GM18868 (cell line): ENCODE results near the gene ZNF92.
"Not testable (repeated sequence)": the region's sequence is repeated elsewhere in the genome, so short reads cannot be mapped to it uniquely, and the experiment has no call there.

Source experiments
- ATAC-seq: cut with Tn5 transposase; IDR thresholded peaks from one replicate; pipeline ENCODE4 v1.9.1; 2021; ENCODE audit warnings: mild to moderate bottlenecking, moderate library complexity; ENCODE audit not compliant: unreplicated experiment

Gene ZNF92

DNA sequence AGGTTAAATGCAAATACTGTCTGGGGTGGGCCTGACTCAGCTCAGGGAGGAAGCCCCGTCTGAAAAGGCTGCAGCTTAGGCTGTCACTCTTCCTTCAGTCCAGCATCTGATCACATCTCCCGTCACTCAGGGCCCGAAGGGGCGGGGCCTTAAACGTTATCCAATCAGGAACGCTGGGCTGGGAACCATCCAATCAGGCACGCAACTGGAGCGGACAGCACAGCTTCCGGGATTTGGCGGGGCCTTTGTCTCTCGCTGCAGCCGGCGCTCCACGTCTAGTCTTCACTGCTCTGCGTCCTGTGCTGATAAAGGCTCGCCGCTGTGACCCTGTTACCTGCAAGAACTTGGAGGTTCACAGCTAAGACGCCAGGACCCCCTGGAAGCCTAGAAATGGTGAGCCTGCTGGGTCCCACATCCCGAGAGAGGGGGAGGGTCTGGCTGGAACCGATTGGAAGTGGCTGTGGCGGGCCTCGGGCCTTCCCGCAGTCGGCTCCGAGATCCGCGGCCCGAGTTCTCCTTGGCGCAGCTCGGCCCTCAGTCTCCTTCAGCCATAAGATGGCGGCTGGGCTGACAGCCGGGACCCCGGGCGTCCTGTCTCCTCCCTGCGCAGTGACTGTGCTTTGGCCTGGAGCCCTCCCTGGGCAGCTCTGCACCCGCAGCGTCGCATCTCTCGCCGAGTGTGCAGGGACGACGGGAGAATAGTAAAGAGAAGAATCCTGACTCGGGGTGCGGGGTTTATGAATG is at the start of gene ZNF92:
ZNF92 (plus strand) TSS at position 248 of the 744 bp plus-strand sequence; CDS start at position 391, 143 bp downstream.
- ATAC-seq, result peak; percentile 99

- ATAC-seq, result no peak
Observed at GRCh38 chr7:65325793-65326432, 47.7 kb upstream of the ZNF92 start.

GRCh38 chr7:65338346-65338745 is 35.3 kb upstream of the ZNF92 start:
- peak; percentile 85 for ATAC-seq

- ATAC-seq, result no peak
Observed at GRCh38 chr7:65339257-65339656, 34.4 kb upstream of the ZNF92 start.

- ATAC-seq, result no peak
Observed at GRCh38 chr7:65342723-65343629, 30.7 kb upstream of the ZNF92 start.

DNA sequence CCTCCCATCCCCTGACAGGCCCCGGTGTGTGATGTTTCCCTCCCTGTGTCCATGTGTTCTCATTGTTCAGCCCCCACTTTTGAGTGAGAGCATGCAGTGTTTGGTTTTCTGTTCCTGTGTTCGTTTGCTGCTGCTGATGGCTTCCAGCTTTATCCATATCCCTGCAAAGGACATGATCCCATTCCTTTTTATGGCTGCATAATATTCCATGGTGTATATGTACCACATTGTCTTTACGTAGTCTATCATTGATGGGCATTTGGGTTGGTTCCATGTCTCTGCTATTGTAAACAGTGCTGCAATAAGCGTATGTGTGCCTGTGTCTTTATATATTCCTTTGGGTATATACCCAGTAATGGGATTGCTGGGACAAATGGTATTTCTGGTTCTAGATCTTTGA is 29.1 kb upstream of the ZNF92 start:
- not testable (repeated sequence) for ATAC-seq

DNA sequence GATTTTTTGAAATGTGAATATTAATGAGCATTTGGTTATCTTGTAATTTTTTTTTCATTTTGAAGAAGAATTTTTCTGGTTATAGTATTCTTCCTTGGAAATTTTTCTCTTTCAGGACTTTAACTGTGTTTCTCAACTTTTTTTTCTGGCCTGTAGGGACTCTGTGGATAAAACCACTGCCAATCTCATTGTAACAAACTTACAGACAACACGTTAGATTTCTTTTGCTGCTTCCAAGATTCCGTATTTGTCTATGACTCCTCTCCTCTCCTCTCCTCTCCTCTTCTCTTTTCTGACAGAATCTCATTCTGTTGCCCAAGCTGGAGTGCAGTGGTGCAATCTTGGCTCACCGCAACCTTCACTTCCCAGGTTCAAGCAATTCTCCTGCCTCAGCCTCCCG is 19.4 kb upstream of the ZNF92 start:
- ATAC-seq, result no peak

DNA sequence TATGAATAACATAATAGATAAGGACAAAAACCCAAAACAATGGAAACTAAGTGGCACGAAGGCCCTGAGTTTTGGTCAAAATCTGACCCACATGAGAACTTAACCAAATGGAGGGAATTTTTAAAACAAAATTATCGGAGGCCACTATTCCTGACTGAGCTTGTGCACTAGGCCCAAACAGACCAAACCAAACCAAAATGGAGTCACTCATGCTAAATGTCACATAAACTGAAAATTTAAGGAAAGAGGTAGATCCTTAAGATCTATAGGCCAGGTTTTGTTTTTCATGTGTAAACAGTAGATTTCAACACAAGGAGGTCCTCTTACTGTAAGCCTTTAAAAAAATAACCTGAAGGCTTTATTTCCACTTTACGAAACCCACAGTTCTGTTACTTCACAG is 3.8 kb upstream of the ZNF92 start:
- no peak for ATAC-seq

DNA sequence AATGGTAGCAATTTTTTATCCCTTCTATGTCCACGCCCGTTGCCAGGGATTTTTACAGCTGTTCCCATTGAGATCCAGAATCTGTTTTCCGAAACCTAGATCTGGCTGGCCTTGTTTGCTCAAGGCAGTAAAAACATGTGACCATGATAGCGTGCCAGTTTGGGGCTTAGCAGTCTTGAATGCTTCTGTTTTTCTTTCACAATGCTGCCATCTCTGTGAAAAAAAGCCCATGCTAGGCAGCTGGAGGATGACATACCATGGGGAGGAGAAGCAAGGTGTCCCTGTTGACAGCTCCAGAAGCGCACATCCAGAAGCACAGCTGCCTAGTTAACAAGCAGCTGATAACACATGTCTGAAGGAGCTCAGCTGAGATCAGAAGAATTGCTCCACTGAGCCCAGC is 2.2 kb upstream of the ZNF92 start:
- ATAC-seq, result no peak

GRCh38 chr7:65379318-65379717 is 5.7 kb downstream of the ZNF92 start:
- no peak for ATAC-seq

DNA sequence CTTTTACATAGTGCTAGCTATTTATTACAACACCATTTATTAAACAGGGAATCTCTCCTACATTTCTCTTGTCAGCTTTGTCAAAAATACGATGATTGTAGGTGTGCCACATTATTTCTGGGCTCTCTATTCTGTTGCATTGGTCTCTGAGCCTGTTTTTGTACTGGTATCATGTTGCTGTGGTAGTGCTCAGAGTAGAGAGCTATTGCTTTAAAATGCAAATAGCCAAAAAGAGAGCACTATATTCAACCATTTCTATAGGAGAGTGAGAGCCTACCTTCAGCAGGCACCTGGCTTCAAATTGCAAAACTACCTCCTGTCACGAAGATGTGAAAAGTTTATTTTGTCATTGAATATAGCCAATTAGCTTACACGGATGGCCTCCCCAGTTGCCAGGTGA is 8.1 kb downstream of the ZNF92 start:
- no peak for ATAC-seq

DNA sequence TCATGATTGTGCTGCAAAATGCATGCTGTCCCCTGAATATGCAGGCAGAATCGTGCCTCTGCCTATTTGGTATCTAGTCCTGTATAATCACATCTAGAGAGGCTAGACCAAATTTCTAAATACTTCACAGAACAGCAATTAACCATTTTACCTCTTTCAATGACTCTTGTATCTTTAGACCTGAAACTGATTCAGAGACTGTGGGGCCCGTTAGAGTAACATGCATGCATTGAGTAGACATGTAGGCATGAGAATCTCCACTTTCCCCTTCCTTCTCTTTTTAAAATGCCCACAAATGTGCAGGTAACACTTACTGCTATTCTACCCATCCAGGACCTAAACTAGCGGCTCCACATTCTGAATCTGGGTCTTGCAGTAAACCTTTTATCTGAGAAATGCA is 8.8 kb downstream of the ZNF92 start:
- ATAC-seq, result peak; percentile 61

GRCh38 chr7:65387891-65388290 is 14.2 kb downstream of the ZNF92 start:
- no peak for ATAC-seq

DNA sequence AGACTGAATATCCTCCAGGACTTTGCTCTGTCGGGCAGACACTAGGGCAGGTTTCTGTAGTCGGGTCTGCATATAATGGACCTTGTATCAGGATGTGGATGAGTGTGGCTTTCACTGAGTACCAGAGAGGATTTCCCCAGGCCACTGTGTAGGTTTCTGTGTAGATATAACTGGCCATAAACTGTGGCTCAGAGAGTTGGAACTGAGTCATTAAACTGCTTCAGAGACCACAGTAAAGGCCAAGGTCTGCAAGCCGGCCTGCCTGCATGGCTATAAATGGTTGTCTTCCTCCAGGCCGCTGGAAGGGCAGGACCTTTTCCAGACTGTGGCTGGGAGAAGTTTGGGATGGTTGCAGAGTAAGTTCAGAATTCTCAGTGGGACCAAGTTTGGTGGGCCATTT is 16.9 kb downstream of the ZNF92 start:
- peak; percentile 97 for ATAC-seq

- no peak for ATAC-seq
Observed at GRCh38 chr7:65397730-65398142, 24.1 kb downstream of the ZNF92 start.

- not testable (repeated sequence) for ATAC-seq
Observed at GRCh38 chr7:65398671-65399070, 25.0 kb downstream of the ZNF92 start.

DNA sequence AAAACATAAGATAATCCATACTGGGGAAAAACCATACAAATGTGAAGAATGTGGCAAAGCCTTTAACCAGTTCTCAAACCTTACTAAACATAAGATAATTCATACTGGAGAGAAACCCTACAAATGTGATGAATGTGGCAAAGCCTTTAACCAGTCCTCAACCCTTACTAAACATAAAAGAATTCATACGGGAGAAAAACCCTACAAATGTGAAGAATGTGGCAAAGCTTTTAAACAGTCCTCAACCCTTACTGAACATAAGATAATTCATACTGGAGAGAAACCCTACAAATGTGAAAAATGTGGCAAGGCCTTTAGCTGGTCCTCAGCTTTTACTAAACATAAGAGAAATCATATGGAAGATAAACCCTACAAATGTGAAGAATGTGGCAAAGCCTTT is 25.4 kb downstream of the ZNF92 start:
- not testable (repeated sequence) for ATAC-seq

DNA sequence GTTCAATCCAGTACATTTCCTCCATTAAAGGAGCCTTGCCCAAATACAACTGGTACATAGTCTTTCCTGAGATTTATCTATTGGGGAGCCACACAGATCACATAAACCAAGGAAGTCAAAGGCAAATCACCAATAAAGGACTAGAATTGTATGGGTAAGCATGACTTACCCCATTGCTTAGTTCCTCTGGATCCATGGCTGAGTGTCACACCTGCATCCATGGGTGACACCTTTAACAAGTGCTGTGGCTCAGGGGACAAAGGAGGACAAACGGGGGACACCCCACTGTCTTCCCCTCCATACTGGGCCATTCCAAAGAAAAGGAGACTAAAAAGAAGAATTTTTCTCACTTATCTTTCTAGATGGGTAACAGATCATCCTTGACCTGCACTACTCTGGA is 30.4 kb downstream of the ZNF92 start:
- ATAC-seq, result no peak

GRCh38 chr7:65406706-65407105 is 33.1 kb downstream of the ZNF92 start:
- not testable (repeated sequence) for ATAC-seq

DNA sequence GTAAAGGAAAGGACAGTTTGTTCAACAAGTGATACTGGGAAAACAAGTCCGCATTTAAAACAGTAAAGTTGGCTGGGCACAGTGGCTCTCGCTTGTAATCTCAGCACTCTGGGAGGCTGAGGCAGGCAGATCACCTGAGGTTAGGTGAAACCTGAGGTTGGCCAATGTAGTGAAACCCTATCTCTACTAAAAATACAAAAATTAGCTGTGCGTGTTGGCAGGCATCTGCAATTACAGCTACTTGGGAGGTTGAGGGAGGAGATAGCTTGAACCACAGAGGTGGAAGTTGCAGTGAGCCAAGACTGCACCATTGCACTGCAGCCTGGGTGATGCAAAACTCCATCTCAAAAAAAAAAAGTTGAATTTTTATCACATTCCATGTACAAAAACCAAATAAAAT is 35.7 kb downstream of the ZNF92 start:
- ATAC-seq, result no peak

DNA sequence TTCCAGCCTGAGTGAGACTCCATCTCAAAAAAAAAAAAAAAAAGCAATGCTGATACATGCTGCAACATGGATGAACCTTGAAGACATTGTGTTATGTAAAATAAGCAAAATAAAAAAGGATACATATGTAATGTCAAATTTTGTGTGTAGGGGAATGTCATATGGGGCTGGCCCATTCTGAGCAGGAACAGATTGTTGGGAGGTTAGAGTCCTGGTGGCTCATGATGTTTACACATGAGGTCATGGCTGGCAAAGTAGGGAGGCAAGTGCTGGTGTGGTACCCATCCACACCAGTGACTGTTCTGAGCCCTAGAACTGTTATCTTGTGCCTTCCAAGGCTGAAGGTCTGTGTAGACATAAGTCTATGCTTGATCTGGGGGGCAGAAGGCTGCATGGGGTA is 37.6 kb downstream of the ZNF92 start:
- ATAC-seq, result no peak

GRCh38 chr7:65422670-65423069 is 49.0 kb downstream of the ZNF92 start:
- ATAC-seq, result no peak
